GM19438 (cell line): ENCODE measurements around the gene GRAMD1B.

Source experiments
- ATAC-seq: cut with Tn5 transposase; IDR thresholded peaks from one replicate; pipeline ENCODE4 v1.9.1; 2021; ENCODE audit warnings: low read depth; ENCODE audit not compliant: unreplicated experiment

GRAMD1B gene

DNA sequence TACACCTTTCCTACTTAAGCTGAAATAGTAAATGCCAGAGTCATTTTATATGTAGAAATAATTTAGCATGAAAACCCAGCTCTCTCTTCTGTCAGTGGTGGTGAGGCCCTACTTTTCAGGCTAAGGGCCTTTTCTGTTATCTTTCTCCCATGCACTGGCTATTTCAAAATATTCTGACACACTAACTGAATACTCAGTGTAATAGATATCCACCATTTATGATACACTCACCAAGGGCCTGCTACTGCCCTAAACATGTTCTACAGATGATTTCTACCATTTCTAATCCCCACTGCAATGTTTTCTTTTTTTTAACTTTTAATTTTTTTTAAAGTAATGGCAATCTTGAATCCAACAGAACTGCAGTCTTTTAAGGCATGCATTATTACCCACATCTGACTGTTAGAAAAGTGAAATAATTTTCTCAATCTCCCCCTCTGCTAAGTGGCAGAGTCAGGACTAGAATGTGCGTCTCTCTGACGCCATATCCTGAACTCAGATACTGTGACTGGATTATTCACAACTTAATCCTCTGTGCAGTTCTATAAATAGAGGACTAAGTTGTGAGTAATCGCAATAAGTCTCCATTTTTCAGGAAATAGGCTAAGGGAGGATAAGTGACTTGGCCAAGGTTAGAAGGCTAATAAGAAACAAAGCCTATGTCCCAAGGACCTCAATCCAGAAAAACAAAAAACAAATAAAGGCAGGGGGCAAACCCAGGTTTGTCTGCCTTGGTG lies 44.0 kb downstream of the GRAMD1B start:
- ATAC-seq, result no peak

DNA sequence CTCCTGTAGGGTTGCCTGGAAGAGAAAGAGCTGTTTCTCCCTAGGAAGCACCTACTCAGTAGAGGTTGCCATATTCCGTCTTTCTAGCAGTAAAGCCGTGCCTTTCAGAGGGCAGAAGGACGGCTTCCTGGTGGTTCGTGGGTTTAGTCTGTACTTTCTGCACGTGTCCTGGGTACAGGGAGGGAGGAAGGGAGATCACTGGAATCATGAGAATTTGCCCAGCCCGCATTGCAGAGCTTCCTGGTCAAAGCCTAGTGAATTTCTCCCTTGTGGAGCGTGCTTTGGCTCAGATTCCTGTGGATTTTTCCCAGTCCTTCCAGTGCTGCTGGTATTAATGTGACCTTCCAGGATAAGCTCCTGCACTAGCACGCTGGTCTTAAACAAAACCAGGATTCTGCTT lies 44.9 kb downstream of the GRAMD1B start:
- no peak for ATAC-seq

DNA sequence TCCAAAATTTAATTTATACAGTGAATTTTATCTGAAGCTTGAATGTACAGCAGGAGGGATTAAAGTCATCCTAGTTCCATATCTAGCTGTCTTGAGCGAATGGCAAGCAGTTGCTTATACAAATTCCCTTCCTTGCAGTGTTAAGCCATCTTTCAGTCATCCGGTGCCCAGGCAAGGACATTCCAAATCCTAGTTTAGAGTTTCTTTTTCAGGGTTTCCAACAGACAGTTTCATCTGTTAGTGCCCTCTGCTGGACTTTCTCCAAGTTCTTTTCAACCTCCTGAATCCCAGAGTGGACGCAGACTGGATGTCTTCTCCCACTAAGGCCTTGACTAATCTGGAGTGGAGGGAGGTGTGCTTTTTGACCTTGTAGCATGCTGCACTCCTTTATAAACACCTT lies 45.4 kb downstream of the GRAMD1B start:
- no peak for ATAC-seq

DNA sequence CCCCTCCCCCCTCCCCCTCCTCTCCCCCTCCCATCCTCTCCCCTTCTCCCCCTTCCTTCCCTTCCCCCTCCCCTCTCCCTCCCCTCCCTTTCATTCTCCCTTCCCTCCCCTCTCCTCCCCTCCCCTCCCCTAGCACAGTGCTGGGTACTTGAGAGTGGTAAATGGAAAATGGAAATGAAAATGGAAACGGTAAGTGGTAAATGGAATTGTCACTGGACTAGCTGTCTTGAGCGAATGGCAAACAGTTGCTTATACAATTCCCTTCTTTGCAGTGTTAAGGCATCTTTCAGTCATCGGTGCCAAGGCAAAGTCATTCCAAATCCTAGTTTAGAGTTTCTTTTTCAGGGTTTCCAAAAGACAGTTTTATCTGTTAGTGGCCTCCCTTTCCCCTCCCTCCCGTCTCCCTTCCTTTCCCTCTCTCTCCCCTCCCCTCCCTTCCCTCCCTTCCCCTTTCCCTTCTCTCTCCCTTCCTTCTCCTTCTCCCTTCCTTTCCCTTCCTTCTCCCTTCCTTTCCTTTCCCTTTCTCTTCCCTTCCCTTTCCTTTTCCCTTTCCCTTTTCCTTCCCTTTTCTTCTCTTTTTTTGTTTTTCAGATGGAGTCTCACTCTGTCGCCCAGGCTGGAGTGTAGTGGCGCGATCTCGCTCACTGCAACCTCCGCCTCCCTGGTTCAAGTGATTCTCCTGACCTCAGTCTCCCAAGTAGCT lies 47.3 kb downstream of the GRAMD1B start:
- no peak for ATAC-seq

DNA sequence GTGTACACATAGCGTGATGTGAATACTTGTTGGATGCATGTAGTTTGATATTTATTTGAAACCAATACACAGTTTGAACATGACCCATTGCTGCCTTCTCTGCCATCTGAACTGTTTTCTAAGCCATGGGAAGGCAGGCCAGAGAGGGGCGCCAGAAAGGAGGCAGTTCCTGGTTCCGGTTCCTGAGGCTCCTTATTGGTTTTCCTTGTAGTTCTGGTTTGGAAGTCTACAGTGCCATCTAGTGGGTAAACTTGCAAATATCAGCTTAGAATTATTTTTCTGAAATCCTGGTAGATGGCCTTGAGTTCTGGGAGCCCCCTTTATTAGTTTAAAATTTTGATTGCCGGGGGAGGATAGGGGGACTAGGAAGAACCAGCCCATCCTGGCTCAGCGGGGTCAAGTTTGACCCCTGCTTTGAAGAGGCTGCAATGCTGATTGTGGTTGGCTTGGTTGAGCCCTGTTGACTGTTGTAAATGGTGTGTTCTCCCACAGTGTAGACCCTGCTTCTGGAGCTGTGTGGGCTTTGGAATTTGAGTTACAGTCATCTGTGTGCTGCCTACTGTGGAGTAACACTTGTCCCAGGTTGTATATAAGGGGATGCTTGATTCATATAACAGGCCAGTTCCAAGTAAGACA lies 48.4 kb downstream of the GRAMD1B start:
- peak; percentile 8 for ATAC-seq

DNA sequence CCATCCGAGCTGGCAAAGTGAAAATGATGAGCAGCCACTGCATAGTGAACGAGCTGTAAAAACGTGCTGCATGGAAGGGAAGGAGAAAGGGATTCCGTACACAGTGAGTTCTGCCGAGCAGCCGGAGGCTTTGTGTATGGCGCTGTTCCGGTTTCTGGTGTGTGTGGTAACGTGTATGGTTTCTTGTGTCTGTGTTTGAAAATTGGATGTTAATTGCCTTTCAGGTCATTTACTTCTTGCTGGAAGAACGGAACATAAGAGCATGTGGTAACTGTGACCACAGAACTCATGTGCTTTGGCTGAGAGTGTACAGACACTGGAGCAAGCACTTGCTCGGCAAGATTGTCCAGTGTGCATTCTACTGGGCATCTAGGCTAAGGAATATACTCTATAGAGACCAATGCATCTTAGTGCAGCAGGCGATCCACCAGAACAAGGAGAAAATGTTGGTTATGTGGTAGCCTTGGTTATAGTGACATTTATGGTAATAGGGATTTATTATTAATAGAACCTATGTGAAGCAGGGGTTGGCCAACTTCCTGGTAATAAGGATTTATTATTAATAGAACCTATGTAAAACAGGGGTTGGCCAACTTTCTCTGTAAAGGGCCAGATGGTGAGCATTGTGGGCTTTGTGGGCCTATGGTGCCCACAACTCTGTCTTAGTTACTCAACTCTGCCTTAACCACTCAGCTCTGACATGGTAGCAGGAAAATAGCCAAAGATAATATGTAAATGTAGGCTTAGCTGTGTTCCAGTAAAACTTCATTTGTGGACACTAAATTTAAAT lies 49.2 kb downstream of the GRAMD1B start:
- peak; percentile 74 for ATAC-seq

DNA sequence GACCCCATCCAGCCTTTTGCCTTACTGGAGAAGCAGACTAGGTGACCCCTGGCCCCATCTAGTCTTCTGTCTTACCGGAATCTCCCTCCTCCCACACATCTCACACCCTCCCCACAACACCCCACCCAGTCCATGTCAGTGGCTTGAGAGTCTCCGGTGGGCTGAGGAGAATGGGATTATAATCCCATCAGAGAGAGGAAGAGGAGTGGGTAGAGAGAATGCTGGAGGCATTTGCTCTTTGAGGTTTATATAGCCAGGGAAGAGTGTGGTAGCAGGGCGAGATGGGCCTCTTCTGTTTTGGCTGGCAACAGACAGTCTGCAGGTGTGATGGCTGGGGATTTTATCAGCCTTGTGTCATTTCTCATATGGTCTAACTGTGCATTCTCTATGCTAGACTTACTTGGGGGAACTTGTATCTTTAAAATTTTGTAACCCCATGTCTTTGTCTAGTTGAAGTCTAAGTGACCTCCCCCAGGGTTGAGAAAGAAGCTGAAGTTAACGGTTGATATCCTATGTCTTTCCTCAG lies 50.3 kb downstream of the GRAMD1B start:
- no peak for ATAC-seq

DNA sequence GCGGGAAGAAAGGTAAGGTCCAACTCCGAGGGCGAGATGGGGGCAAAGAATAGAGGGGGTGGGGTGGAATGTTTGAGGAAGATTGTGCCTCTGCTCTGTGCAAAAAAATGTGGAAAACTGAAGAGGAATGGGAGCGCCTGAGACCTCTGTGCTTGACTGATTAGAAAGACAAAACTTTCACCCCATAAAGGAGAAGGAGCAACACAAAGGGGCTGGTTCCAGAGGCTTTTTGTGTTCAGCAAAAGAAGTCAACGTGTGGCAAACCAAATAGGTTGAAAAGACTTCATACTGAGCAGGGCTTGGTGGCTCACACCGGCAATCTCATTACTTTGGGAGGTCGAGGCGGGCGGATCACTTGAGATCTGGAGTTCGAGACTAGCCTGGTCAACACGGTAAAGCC lies 50.8 kb downstream of the GRAMD1B start:
- no peak for ATAC-seq

DNA sequence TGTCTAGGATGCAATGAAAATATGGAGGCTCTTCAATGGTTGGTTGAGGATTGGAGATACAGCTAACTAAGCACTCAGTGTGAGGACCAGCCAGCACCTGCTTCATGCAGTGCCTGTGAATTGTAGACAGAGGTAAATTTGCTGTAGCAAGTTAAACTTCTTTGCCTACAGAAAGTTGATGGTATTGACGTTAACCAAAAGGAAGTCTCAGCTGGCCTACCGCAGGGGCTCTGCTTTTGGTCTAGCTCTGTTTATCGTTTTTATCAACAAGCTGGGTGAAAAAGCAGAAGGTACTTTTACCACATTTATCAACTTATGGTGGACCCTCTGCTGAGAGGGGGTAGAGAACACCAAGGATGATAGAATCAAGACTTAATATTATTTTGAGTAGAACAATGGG lies 51.6 kb downstream of the GRAMD1B start:
- ATAC-seq, result no peak

DNA sequence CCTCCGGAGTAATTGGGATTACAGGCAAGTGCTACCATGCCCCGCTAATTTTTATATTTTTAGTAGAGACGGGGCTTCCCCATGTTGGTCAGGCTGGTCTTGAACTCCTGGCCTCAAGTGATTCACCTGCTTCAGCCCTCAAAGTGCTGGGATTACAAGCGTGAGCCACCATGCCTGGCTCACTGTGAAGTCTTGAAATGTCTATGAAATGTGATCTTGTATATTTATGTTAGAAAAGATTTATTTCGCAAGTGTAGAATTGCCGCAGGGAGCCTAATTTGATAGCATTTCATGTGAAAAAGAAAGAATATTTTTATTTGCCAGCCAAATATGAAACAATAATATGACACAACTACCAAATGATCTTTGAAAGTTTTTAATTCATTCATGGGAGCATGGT lies 52.1 kb downstream of the GRAMD1B start:
- ATAC-seq, result no peak

DNA sequence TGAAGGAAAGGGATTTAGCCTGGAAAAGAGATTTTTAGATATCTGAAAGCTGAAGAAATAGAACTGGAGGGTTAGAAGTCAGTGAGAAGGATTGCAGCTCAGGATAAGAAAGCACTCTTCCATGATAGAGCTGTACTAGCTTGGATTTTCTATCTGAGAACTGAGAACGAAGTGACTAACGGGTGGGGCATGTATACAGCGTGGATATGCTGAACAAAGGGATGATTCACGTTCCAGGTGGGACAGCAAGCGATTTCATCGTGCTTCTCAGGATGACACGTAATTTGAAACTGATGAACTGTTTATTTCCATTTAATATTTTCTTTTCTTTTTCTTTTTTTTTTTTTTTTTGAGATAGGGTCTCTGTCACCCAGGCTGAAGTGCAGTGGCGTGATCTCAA lies 53.0 kb downstream of the GRAMD1B start:
- no peak for ATAC-seq

DNA sequence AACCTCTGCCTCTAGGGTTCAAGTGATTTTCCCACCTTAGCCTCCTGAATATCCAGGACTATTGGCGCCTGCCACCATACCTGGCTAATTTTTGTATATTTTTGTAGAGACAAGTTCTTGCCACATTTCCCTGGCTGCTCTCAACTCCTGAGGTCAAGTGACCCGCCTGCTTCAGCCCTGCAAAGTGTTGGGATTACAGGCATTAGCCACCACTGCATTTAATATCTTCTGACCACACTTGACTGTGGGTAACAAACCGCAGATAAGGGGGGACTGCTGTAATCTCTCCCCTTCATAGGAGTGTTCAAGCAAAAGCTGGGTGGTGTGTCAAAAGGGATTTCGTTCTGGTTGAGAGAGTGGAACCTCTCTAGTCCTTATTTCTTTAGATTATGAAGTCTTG lies 53.4 kb downstream of the GRAMD1B start:
- ATAC-seq, result no peak

DNA sequence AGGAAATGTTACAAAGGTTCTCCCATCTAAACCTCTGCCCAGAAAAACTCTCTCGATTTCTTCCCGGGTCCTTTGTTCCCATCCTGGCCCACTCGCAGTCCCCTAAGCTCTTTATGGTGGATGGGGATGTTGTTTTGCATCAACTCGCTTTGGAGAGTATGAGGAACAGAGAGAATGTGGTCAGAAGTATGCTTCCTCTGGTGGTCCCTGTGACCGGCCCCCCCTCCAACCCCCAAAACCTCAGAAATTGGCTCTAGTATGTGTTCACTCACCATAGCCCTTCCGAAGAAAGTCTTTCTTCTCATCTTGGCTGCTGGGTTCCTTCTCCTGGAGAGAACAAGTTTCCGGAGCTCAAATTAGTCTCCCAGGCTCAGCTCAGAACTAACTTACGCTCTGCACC lies 54.4 kb downstream of the GRAMD1B start:
- ATAC-seq, result no peak

DNA sequence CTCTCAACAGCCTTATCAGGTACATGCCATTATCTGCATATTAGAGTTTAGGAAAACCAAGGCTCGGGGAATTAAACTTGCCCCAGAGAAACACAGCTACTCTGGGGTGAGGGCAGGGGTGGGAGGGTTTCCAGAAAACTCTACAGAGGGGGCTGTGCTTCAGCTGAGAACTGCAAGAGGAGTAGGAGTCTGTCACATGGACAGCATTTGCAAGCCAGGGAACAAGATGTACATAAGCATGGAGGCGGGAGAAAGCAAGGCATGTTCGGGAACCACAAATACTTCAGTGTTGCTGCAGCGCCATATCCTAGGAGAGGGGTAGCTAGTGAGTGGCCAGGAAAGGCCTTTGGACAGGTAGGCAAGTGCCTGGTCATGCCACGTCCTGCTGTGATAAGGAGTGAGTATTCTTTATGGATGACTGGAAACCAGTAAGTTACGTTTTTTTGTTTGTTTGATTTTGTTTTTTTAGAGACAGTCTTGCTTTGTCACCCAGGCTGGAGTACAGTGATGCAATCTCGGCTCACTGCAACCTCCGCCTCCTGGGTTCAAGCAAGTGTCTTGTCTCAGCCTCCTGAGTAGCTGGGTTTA lies 57.2 kb downstream of the GRAMD1B start:
- no peak for ATAC-seq

DNA sequence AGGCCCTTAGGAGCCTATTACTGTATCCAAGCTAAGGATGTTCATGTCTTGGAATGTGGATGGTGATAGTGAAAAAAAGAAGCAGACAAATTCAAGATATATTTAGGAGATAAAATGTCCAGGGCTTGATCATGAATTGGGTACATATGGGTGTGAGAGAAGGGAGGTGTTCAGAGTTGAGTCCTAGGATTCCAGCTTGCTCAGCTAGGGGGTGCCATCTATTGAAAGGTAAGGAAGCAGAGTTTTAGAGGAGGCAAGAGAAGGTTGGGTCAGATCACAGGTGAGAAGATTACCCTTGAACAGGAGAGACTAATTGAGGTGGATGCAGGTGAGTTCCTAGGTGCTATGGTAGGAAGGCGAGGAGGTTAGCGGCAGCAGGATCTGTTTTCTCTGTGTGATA lies 60.5 kb downstream of the GRAMD1B start:
- no peak for ATAC-seq

DNA sequence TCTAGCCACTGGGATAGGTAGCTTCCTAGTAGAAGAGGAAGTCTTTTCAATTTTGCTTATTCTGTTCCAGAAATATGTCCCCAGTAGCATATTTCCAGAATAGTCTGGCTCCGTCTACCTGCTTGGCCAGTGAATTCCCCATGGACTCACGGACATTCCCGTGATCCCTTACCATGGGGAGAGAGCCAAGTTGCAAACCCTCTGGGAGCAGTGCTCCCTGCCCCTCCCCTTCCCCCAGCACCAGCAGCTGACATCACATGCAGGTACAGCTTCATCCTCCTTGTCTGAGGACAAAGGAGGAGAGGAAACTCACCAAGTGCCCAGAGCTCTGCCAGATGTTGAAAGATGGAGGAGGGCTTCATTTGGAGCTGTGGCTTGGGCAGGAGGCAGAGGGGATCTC lies 61.2 kb downstream of the GRAMD1B start:
- no peak for ATAC-seq

DNA sequence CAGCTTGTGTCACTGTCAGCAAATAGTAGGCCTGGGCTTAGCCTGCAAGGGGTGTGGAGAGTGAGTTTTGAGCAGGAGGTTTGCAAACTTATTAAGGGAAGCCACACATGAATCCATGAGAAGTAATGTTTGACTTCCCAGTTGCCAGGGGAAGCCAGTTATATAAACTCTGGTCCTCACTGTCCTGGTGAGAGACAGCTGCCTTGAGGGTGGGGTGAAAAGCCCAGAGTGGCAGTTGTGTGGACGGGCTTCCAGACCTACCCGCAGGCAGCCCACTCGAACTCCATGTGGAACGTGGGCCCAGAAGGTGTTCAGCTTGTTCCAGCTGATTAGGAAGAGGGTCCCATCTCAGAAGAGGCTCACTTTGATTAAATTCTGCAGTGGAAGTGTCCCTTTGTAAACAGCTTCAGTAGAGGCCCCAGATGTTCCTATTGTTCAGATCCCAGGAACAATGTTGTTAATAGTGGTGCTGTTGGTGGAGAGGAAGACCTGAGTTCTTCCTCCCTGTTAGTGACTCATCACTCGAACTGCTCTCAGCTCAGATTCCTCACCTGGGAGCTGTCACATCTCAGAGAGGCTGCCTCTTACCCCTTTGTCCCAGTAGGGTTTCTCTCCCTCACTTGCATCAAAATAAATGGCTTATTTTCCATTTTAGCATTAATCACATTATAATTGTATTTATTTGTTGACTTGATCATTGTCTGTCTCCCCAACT lies 63.4 kb downstream of the GRAMD1B start:
- no peak for ATAC-seq

DNA sequence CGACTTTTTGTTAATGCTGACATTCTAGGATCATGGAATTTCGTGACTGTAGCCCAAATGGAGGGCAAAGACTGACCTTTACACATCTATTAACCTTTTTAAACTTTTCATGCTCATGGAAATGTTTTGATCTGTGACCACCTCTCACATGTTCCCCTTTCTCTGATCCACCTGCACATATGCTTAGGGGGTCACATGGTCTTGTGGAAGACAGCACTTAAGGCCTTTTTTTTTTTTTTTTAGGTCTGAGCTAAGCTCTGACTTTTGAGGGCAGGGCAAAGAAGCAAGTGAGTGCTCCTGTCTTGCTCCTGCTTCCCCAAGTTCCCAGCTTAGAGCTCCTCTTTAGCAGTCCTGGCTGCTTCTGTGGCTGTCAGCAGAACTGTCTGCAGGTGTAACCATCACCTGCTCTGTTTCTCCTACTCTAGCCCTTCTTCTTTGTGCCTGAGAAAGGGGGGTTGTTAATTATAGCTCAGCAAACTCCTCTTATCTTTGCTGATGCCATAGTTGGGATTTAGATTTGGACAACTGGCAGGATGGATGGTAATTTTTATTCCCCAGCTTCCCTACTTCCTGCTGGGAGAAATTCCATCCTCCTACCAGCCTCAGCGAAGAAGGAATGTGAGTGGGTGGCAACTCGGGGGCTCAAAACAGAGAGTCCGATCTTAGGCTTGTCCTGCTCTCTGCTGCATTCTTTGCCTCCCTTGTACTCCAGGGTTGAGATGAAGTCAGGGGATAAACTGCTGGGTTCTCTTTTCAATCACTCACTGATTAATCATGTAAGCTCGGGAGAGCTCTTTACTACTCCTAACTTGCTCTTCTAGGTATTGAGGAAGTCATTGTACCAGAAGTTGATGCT lies 64.4 kb downstream of the GRAMD1B start:
- no peak for ATAC-seq

DNA sequence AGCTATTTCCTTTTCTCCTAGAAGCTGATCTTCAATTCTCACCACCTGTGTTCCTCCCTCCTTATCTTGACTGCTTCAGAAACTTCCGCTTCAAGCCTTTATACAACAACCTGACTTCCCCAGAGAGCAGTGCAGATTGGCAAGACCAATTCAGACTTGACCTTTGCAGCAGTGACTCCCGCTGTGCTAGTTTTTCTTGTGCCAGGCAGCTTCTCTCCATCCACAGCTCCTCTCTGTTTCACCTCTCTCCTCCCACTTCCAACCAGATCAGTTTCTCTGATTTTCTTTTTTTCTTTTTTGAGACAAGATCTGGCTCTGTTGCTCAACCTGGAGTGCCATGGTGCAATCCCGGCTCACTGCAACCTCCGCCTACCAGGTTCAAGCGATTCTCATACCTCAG lies 74.3 kb downstream of the GRAMD1B start:
- no peak for ATAC-seq
